H54 (cell line): ENCODE measurements around the gene TBKBP1.
A peak's percentile ranks its signal among the peaks of the same experiment; 100 is the strongest.

ENCODE experiments used
- DNase-seq: peaks from one replicate; pipeline ENCODE4 v3.0.0; 2011; ENCODE audit warnings: low spot score, mixed read lengths; ENCODE audit not compliant: insufficient read length
- FAIRE-seq: peaks from 3 replicates; lab custom pipeline; 2011; peaks lifted over from hg19 to GRCh38; lab: Jason Lieb, UNC
- POLR2A ChIP-seq: IDR thresholded peaks from 2 replicates; pipeline ENCODE4 v1.6.1; 2011; ENCODE audit warnings: low read depth, mild to moderate bottlenecking, low read length

TBKBP1 gene

DNA sequence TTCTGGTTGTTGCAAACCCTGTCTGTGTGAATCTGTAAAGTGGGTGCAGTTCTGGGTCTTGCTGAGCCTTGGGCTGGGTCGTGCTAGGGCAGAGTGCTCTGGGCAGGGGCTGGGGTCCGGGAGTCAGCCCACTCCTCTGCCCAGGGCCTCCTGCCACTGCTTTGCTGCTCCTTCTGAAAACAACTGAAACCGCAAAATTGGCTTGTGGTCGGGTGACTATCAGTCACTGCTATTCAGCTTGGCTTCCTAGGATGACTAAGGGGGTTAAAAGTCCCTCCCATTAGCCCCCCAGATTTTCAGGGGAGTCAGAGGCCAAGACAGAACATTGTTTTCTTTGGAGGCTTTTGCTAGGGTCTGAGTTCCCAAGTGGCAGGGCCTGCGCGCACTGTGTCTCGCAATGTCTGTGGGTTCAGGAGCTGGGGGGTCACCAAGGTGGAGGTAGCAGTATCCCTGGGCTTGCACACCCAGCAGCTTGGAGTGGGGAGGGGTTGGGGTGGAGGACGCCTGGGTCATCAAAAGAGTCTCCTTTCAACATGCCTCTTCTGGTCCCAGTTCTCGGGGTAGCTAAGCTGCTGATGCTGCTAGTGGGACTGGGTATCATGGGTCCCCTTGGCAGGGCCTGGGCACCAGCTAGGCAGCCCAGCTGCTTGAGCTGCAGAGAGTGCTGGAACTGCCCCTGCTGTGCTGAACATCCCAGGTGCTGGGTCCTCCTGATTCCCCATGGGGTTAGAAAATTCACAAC lies 25.6 kb downstream of the TBKBP1 start:
- no peak for TF ChIP-seq POLR2A
- DNase-seq (peak; percentile 88), FAIRE-seq (no peak)

DNA sequence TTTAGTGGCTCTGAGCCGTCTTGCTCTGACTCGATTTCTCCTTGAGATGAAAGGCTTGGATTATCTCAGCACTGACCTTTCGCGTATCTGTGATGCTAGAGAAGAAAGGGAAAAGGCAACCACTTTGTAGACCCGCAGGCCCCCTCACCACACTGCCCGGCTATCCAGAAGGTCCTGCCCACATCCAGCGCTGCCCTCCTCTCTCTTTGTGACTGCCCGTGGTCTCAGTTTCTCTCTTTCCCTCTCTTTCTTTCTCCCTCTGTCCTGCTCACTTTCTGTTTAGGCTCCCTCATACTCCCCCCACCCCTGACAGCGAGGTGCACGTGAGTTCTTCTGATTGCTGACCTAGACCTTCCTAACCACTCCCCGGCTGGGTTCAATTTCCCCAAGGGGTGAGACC lies 26.2 kb downstream of the TBKBP1 start:
- FAIRE-seq = no peak
- TF ChIP-seq POLR2A = no peak
- no peak for DNase-seq

DNA sequence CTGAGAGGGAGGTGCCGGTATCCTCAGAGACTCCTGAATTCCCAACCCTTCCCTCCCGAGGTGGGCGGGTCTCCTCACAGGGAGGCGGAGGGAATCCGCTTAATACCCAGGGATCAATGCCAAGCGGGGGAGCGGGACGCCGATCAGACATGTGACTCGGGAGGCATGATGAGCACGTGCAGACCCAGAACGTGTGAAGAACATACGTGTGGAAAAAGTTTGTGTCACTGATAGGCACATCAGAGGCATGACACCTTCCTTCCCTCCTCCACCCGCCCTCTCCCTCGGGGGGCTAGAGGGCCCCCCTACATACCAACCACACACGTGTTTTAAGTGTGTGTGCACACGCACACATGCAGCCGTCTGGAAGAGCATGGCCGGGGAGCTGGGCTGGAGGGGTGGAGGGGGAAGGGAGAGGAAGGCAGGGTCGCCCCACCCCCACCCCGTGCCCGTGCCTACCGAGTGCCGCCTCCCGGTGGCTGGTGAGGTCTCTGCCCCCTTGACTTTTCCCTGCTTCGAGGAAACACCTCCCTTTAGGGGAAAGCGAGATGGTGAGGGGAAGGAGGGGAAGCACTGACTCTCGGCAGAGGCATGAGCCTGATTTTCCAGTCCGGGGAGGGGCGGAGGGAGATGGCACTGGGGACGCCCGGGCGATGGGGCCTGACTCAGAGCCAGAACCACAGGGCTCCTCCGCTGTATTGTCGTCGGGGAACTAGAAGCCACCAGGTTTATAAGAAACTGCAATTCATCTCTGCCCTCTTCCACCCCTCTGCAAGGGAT lies 27.0 kb downstream of the TBKBP1 start:
- TF ChIP-seq POLR2A = no peak
- FAIRE-seq (no peak), DNase-seq (peak; percentile 85)

DNA sequence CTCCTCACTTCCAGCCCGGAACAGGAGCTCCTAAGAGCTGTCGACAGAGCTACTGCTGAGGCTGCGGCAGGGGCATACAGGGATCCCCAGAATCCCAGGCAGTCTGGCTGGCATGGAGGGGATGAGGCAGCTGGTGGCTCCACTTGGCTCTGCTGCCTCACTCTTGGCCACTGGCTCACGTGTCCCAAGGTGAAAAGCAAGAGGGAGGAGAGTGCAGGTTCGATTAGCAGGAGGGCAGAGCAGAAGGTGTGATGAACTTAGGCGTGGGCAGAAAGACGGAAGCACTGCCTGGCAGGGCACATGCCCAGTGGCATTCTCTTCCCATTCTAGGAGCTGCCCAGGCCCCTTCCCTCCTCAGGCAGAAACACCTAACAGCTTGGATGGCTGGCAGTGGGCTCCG lies 27.8 kb downstream of the TBKBP1 start:
- DNase-seq = no peak
- no peak for TF ChIP-seq POLR2A
- FAIRE-seq = no peak

DNA sequence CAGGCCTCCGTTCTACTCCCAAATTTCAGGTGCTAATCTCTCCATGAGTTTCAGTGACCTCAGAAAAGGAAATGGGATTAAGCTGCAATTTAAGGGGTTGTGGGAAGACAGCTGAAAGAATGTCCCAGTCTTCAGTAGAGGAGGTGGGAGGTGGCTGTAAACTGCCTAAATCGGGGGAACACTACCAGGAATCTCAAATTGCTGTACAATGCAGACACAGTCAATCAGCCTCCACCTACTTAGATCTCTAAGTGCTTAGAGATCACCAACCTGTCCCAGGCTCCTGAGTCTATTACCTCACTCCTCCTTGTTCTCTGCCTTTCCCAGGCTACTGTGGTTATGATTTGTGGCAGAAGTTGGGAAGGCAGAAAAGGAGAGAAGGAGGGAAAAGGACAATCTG lies 30.7 kb downstream of the TBKBP1 start:
- FAIRE-seq (no peak), DNase-seq (no peak)
- no peak for TF ChIP-seq POLR2A

DNA sequence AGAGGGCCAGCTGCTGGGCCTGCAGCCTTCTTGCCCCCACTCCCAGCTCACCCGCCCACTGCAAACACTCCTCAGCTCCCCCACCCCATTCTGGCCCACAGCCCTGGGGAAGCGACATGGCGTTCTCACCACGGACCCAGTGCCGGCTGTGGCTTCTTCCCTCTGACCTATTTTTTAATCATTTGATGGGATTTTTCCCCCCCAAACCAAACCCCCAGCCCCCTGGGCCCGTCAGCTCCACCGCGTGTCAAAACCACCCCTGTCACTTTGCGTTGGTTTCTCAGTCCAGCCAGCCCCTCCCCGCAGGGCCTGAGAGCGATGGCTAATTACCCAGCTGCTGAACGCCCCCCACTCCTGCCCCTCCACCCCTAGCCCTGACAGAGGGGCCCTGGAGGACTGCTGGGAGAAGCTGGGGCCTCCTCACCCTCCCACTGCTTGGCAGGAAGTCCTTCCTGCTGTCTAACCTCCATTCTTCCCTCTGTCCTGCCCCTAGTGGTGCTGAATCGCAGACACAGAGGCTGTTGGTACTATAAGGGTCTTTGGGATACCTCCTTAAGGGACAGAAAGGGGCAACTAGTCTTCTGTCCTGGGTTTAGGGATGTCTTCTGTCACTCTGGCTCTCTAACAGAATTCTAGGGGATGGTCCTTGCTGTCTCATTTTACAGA lies 31.6 kb downstream of the TBKBP1 start:
- DNase-seq (no peak), FAIRE-seq (no peak)
- TF ChIP-seq POLR2A = no peak

DNA sequence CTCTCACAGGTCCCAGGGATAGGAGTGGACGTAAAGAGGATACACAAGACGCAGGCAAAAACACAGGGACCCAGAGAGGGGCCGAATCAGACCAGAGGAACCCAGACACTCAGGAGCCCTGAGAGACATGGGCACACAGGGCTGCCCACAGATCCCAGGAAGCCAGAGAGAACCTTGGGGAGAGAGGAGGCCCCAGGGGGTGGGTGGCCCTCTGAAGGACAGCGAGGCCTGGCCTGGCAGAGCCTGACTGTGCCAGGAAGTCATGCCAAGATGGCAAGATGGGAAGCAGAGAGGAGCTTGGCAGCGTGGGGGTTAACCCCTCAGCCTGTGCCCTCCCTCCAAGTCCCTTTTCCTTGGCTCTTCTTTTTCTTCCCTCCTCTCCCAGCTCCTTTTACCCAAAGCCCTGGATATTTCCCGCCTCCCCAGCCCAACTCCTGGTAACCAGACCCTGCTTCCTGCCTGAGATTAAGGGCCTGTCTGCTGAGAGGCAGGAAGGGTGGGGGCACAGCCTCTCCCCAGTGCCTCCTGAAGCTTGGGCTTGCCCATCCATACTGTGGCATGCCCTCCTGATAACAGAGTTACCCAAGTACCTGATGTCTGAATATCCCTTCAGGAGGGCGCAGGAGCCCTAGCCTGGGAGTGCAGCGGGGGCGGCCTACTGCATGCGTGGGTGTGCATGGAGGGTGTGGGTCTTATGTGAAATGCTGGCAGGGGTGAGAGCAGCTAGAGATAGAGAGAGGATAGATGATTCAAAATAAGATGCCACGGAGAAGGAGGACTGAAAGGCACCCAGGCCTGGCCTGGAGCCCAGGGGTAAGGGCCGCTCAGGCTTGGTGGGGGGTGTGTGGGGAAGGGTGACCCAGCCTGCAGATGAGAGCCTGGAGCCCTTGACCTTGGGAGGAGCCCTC lies 33.1 kb downstream of the TBKBP1 start:
- TF ChIP-seq POLR2A = no peak
- DNase-seq (no peak), FAIRE-seq (no peak)

DNA sequence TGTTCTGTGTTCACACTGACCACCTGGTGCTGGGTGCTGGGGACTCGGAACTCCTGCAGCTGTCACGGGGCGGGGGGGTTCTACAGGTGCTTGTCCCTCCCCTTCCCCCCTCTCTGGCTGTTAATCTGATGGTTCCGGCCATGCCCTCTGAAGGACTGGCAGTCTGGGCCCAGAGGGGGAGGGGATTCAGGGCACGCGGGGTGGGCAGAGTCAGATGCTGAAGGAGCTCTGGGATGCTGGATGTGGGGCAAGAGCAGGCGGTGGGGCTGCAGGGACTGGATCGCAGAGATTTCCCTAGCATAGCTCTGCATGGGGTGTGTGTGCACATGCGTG lies 33.7 kb downstream of the TBKBP1 start:
- DNase-seq (no peak), FAIRE-seq (no peak)
- TF ChIP-seq POLR2A = no peak

DNA sequence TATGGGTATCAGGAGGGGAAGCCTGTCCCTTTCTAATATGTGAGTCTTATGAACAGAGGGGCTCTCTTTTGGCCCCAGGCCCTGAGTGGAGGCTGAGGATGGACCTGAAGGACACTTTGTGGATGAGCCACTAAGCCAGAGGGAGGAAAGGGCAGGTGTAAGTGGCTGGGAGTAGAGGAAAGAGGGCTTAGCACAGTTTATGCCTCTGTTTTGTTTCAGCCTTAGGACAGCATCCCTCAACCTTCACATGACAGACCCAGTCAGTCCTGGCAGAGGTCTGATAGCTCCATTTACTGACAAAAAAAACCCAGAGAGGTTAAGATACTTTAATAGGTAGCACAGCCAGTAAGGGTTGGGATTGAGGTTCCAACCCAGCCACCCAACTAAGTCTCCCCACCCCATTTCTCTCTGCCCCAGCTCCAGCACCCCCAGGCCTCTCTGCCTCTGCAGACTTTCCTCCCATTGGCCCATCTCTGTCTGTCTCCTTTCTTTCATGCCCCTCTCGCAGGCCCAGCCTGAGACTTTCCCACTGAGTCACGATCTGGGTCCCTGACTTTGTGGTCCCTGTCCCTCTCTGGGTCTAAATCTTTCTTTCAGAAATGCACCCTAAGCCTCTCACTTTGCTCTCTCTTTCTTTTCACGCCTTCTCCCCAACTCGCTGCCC lies 34.4 kb downstream of the TBKBP1 start:
- TF ChIP-seq POLR2A = no peak
- no peak for FAIRE-seq
- no peak for DNase-seq

DNA sequence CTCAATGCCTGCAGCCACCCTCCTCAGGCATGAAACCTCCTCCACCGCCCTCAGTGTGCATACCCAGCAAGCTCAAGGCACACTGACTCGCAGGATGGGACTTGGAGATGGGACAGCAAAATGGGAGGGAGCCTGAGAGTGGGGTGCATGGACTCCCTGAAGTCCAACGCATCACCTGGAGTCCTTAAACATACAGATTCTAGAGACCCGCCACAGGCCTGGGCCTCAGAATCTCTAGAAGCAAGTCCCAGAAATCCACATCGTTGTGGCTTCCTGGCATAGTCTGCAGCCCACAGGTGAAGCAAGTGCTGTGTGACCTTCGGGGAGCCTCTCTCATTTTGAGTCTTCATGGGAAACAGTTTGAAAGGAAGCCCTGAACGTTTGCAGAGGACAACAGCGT lies 35.5 kb downstream of the TBKBP1 start:
- TF ChIP-seq POLR2A = no peak
- no peak for DNase-seq
- FAIRE-seq = no peak

DNA sequence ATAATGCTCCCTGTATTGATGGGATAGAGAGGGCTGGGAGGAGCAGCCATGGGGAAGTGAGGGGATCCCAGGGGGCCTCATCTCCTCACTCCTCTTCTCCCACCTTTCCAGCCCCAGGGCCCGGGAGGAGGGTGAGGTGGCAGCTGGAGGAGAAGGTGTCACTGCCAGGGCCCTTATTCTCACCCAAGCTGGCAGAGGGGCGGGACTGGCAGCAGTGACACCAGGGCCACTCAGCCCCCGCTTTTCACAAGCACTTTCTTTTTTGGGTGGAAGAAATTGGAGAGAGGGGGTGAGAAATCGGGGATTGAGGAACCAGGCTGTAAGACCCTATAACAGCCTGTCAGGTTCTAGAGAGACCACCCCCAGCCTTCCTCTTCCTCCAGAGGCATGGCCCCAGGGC lies 36.7 kb downstream of the TBKBP1 start:
- no peak for TF ChIP-seq POLR2A
- FAIRE-seq (no peak), DNase-seq (no peak)

DNA sequence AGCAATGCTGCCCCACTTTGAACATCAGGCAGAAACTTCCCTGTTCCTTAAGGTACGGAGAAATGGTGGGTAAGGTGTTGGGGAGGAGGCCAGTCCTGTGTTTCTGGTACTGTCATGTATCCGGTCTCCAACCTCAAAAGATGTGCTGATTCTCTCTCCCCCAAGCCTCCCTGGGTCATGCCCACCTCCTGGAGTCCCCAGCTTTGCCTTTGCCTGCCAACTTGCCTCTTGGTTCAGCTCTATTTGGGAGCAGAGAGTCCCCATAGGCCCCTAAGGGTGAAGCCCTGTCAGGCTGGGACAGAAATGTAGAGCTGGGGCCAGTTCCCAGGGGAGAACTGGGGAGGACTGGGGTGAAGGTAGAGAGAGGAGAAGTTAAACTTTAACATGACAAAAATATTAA lies 37.4 kb downstream of the TBKBP1 start:
- DNase-seq = no peak
- FAIRE-seq = no peak
- TF ChIP-seq POLR2A = no peak
